Measurements from ENCODE around the gene SPDYE5. TPM values are rescaled to one million over a fixed set of nuclear protein-coding genes. Genes with fewer than 3 reads are reported as not detected.
A peak's percentile ranks its signal among the peaks of the same experiment; 100 is the strongest.
"Not testable (repeated sequence)": the region's sequence is repeated elsewhere in the genome, so short reads cannot be mapped to it uniquely, and the experiment has no call there.

Gene SPDYE5
- 7.3 TPM for polyA plus RNA-seq (ENCODE audit: insufficient read length)
- long read RNA-seq, donor 1, result 0 reads
- long read RNA-seq, donor 2, result 0 reads
- long read RNA-seq, donor 3, result 0 reads
- long read RNA-seq, donor 4, result 0 reads
- long read RNA-seq, donor 5, result 0 reads
- long read RNA-seq, donor 6, result 0 reads
- long read RNA-seq, donor 7, partial matches to known transcripts, result 7 of 7 reads
- long read RNA-seq, donor 7, other reads (novel, unspliced or antisense), result 0 of 7 reads
- long read RNA-seq, donor 8, result 0 reads

DNA sequence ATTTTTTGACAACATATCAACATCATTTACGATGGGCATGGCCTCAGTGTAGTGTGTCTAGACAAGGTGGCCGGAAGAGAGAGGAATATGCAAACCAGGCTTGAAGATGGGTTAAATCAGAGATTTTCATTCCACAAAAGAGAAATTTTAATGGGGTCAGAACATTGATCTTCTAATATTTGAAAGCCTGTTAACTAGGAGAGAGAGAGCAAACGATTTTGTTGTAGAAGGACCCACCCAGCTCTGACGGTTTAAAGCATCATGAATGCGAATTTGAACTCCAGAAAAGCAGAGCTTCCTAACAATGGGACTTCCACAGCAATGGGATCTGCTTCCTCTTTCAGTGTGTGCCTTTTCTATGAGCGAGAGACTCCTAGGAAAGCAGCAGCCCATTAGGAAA is at the start of gene SPDYE5:
TSS of gene SPDYE5 (plus strand) at position 301 of the 400 bp plus-strand sequence. CDS start 1,728 bp downstream, outside the sequence.
- DNase-seq, result not testable (repeated sequence)

- DNase-seq, result peak; percentile 5
Observed at GRCh38 chr7:75442465-75443111, 49.5 kb upstream of the SPDYE5 start.

DNA sequence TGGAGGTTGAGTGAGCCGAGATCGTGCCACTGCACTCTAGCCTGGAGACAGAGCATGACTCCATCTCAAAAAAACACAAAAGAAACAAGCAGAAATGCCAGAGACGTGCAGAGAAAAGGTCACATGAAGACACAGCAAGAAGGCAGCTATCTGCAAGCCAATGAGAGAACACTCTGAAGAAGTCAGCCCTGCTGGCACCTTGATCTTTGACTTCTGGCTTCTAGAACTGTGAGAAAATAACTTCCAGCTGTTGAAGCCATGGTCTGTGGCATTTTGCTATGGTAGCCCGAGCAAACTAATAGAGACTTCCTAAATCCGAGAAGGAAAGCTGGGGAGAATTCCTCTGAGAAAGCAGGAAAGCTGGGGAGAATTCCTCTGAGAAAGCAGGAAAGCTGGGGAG is 42.2 kb upstream of the SPDYE5 start:
- not testable (repeated sequence) for DNase-seq

- not testable (repeated sequence) for DNase-seq
Observed at GRCh38 chr7:75452494-75452955, 39.6 kb upstream of the SPDYE5 start.

DNA sequence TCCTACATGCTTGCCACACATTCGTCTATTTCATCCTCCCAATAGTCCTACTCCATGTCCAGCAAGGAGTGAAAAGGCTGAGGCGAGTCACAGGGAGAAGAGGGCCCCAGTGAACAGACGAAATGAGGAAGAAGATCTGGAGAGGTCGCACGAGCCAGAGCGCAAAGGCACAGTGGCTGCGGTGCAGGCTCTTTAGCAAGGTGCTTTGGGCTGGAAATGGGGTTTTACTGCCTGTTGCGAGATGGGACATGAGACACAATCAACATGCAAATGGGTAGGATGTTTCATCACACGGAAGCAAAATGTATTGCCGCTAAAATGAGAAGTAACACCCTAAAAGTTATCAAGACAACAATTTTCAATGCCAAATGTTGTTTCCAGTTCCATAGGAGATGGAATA is 35.7 kb upstream of the SPDYE5 start:
- not testable (repeated sequence) for DNase-seq

- not testable (repeated sequence) for DNase-seq
Observed at GRCh38 chr7:75458034-75458433, 34.1 kb upstream of the SPDYE5 start.

DNA sequence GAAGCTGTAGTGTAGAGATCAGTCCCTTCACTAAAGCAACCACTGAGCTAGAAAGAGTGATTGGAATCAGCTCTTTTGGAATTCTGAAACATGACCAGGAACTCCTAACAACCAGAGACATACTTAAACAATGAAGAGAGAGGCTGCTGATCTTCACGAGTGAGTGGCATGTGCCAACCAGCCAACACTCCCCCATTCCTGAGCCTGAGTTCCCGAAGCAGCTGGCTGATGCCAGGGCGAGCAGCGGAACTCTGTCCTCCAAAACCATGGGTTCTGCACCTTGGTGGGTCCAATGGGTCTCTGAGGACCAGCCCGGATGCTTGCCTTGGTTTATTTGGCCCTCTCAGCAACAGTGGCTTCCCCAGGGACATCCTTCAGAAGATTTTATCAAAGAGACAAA is 31.6 kb upstream of the SPDYE5 start:
- DNase-seq, result not testable (repeated sequence)

GRCh38 chr7:75470166-75470565 is 22.0 kb upstream of the SPDYE5 start:
- DNase-seq, result not testable (repeated sequence)

DNA sequence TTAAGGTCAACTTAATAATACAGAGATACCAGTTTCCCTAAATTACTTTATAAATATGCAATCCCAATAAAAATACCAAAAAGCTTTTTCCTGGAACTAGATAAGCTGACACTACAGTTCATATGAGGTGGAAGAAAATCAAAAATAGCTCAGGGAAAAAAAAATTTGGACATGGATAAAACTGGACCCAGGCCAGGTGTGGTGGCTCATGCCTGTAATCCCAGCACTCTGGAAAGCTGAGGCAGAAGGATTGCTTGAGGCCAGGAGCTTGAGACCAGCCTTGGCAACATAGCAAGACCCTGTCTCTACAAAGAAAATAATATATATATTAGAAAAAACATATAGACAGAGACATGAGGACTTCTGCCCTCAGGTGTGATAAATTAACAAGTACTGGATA is 14.7 kb upstream of the SPDYE5 start:
- DNase-seq, result not testable (repeated sequence)

DNA sequence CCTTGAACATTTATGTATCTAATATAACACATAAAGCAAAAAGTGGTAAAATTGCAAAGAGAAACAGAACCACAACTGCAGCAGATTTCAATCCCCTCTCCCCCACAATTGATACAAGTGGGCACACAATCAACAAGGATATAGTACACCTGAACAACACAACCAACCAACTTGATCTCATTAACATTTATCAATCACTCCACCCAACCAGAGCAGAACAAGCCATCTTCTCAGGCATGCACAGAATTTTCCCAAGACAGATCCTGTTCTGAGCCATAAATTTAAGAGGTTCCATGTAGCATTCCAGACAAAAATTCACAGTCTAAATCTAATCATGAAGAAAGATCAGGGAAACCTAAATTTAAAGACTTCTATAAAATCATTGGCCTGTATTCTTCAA is 11.8 kb upstream of the SPDYE5 start:
- DNase-seq, result not testable (repeated sequence)

DNA sequence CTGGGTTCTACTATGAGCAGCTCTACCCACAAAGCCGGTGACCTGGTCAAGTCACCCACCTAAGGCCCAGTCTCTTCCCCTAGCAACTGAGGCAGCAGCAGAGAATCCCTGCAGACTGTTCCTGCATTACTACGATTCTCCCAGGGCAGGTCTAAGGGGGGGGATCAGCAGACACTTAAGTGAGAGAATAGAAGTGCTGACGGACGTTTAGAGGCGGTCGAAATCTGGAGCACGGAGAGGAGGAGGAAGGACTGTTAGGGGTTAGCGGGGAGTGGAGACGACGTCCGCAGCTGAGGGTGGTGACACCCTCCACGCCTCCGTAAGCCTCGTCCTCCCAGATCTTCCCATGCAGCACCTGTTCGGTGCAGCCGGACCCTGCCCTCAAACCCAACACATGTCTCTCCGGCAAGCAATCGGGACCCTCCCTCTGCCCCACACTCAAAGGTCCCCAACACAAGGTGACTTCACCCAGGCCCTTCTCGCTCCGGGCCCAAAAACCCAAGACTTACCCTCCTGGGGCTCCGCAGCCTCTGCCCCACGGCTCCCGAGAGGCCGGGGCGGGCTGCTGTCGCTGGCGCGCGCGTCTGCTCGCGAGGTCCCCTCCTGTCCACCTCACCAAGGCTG is 6.7 kb upstream of the SPDYE5 start:
- DNase-seq, result not testable (repeated sequence)

GRCh38 chr7:75485979-75486643 is 6.0 kb upstream of the SPDYE5 start, which contains the start of gene POM121C:
TSS of gene POM121C (minus strand) at chr7:75486299. CDS start at chr7:75441496, 44,803 bp downstream.
- DNase-seq, result peak; percentile 87

- not testable (repeated sequence) for DNase-seq
Observed at GRCh38 chr7:75509033-75509432, 16.9 kb downstream of the SPDYE5 start.

DNA sequence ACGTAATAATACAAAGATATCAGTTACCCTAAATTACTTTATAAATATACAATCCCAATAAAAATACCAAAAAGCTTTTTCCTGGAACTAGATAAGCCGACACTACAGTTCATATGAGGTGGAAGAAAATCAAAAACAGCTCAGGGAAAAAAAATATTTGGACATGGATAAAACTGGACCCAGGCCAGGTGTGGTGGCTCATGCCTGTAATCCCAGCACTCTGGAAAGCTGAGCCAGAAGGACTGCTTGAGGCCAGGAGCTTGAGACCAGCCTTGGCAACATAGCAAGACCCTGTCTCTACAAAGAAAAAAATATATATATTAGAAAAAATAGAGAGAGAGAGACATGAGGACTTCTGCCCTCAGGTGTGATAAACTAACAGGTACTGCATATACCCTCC is 26.7 kb downstream of the SPDYE5 start:
- DNase-seq, result not testable (repeated sequence)

DNA sequence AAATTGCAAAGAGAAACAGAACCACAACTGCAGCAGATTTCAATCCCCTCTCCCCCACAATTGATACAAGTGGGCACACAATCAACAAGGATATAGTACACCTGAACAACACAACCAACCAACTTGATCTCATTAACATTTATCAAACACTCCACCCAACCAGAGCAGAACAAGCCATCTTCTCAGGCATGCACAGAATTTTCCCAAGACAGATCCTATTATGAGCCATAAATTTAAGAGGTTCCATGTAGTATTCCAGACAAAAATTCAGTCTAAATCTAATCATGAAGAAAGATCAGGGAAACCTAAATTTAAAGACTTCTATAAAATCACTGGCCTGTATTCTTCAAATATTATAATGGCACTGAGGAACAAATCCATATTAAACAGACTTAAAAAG is 29.6 kb downstream of the SPDYE5 start:
- not testable (repeated sequence) for DNase-seq

GRCh38 chr7:75527224-75527722 is 35.2 kb downstream of the SPDYE5 start:
- not testable (repeated sequence) for DNase-seq

- DNase-seq, result no peak
Observed at GRCh38 chr7:75531359-75531821, 39.3 kb downstream of the SPDYE5 start.

GRCh38 chr7:75532639-75533038 is 40.5 kb downstream of the SPDYE5 start:
- DNase-seq, result no peak

GRCh38 chr7:75533926-75534325 is 41.8 kb downstream of the SPDYE5 start:
- no peak for DNase-seq

DNA sequence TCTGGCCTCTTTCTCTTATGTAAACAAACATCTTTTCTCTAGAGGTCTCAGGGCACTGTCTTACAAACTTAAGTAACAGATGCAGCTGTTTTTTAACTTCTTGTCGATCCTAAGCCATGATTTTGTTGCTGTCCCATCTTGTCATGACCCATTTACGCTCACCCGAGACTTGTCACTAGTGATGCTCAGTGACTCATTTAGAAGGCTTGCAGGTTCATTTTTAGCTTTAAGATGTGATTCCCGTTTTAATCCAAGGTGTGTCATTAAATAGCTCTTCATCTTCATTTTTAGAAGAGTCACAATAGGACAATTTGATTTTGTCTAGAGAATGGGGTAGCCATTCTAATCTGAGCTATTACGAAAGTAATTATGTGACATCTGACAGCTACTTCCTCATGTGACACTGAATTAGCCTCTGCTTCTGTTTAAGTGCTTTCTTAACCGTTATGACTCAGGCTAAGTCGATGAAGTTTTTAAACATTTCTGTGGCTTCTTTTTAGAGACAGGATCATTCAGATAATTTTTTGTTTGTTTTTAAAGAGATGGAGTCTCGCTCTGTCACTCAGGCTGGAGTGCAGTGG is 42.7 kb downstream of the SPDYE5 start:
- no peak for DNase-seq

DNA sequence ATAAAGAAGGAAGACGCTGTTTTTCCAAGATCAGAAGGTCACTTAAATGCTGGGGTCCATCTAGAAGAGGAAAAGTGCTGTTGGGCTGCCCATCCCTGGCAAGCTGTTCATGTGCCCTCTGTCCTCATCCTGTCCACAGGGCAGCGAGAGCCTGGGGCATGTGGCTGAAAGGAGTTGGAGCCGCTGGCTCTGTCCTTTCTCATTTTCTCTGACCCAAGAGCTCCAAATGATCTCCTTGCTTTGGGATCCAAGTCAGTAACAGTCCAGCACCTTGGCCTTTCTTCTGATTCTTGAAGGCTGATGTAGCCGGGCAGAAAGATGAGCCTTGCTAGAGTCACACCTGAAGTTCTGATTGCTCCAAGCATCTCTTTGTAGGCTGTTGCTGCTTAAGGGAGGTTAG is 44.4 kb downstream of the SPDYE5 start:
- no peak for DNase-seq

Data from left kidney (tissue), 8 donors.